Smooth muscle cell (in vitro differentiated cells): ENCODE results near the gene FOXN1. TPM values are rescaled to one million over a fixed set of nuclear protein-coding genes. Genes with fewer than 3 reads are reported as not detected.

Experiments used
- DNase-seq: peaks from one replicate; lab custom pipeline; 2025; ENCODE audit not compliant: unreplicated experiment; lab: John Stamatoyannopoulos, UW
- H2AFZ ChIP-seq: fragments of 200-600 bp; sonication (generic); 2 replicates; pipeline ENCODE4 v1.6.0; 2016; ENCODE audit warnings: antibody characterized with exemption, low read depth, mild to moderate bottlenecking
- H3F3A ChIP-seq: fragments of 200-600 bp; sonication (generic); 2 replicates; pipeline ENCODE4 v1.6.0; 2017; ENCODE audit warnings: antibody characterized with exemption, low read depth
- H3K27ac ChIP-seq: fragments of 200-600 bp; sonication (generic); 2 replicates; pipeline ENCODE4 v1.5.1; 2016; ENCODE audit warnings: low read depth, mild to moderate bottlenecking
- H3K27me3 ChIP-seq: fragments of 200-600 bp; sonication (generic); 2 replicates; pipeline ENCODE4 v1.6.1; 2016; ENCODE audit warnings: low read depth, mild to moderate bottlenecking
- H3K36me3 ChIP-seq: fragments of 200-600 bp; sonication (generic); 2 replicates; pipeline ENCODE4 v1.5.1; 2016; ENCODE audit warnings: low read depth
- H3K4me1 ChIP-seq: fragments of 200-600 bp; sonication (generic); 2 replicates; pipeline ENCODE4 v1.5.1; 2016; ENCODE audit warnings: low read depth
- H3K4me2 ChIP-seq: fragments of 200-600 bp; sonication (generic); 2 replicates; pipeline ENCODE4 v1.6.0; 2016; ENCODE audit warnings: mild to moderate bottlenecking
- H3K4me3 ChIP-seq: fragments of 200-600 bp; sonication (generic); 2 replicates; pipeline ENCODE4 v1.5.1; 2016; ENCODE audit warnings: mild to moderate bottlenecking
- H3K79me2 ChIP-seq: fragments of 200-600 bp; sonication (generic); 2 replicates; pipeline ENCODE4 v1.6.0; 2016; ENCODE audit warnings: low read depth, mild to moderate bottlenecking
- H3K9ac ChIP-seq: fragments of 200-600 bp; sonication (generic); 2 replicates; pipeline ENCODE4 v1.6.0; 2016; ENCODE audit warnings: low read depth
- H3K9me3 ChIP-seq: fragments of 200-600 bp; sonication (generic); replicated peaks from 2 replicates; pipeline ENCODE4 v1.5.1; 2016; ENCODE audit warnings: low read depth
- H4K20me1 ChIP-seq: fragments of 200-600 bp; sonication (generic); 2 replicates; pipeline ENCODE4 v1.6.0; 2016; ENCODE audit warnings: low read depth
- WGBS: methylation state at CpG from one replicate; pipeline ENCODE4 v1.1.7; 2016; ENCODE audit warnings: low lambda C conversion rate; 5-methylcytosine and 5-hydroxymethylcytosine counted together
- polyA plus RNA-seq: library from polyadenylated mRNA; unstranded; fragments of >200 nt; fragmentation: Nextera tagmentation; extraction: Ambion mirVana; gene quantifications from 2 replicates; pipeline ENCODE4 v1.2.1, GENCODE V29; 2016
- total RNA-seq: library from RNA; depleted of rRNA; stranded (reverse); fragments of >200 nt; gene quantifications from 2 replicates; pipeline ENCODE4 v1.2.3, GENCODE V29; 2014
- TF ChIP-seq, protein P1 (sequence below): fragments of 200-600 bp; sonication (generic); IDR thresholded peaks from 2 replicates; pipeline ENCODE4 v1.5.1; 2017; ENCODE audit warnings: borderline replicate concordance, mild to moderate bottlenecking, antibody characterized with exemption; ENCODE audit not compliant: insufficient read depth, poor library complexity, severe bottlenecking

The FOXN1 gene
- total and polyA plus RNA-seq, 2 experiments from 2014 or later, result 0.36 TPM; not detected in 1

DNA sequence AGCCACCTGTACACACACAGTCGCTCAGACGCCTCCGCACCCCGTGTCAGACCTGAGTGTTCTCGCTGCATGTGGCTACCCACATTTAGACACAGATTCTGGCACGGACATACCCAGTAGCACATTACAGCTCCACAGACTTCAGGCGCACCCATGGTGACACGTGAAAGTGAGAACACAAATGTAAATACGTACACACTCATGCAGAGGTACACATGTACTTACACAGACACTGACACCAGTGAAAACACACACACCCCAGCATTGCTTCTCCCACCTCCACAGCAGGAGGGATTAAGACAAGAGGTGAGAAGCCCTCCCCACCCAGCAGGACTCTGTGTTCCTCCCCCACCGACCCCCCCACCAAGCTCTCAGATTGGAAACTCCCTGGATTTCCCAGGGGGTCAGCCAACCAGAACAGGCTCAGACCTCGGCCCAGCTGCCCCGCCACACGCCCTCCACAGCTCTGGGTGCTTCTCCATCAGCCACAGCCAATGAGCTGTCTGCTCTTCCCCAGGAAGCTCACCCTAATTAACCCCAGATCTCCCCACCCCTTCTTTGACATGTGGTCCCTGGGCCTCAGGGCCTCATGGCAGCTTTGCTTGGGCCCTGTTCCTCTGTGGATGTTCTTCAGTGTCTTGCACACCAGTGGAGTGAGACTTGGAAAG is 5.3 kb upstream of the FOXN1 start:
- Histone ChIP-seq H3F3A (no peaks in the 10 kb centered on the region), H3K4me2 (no peak overlapping the region), H4K20me1 (no peaks in the 10 kb centered on the region), H2AFZ (no peak overlapping the region), H3K27ac (no peak overlapping the region), H3K36me3 (no peaks in the 10 kb centered on the region), H3K27me3 (no peaks in the 10 kb centered on the region), H3K79me2 (no peaks in the 10 kb centered on the region), H3K9me3 (no peaks in the 10 kb centered on the region), H3K9ac (no peak overlapping the region), H3K4me1 (no peaks in the 10 kb centered on the region), H3K4me3 (no peak overlapping the region)
- TF ChIP-seq, protein P1, sequence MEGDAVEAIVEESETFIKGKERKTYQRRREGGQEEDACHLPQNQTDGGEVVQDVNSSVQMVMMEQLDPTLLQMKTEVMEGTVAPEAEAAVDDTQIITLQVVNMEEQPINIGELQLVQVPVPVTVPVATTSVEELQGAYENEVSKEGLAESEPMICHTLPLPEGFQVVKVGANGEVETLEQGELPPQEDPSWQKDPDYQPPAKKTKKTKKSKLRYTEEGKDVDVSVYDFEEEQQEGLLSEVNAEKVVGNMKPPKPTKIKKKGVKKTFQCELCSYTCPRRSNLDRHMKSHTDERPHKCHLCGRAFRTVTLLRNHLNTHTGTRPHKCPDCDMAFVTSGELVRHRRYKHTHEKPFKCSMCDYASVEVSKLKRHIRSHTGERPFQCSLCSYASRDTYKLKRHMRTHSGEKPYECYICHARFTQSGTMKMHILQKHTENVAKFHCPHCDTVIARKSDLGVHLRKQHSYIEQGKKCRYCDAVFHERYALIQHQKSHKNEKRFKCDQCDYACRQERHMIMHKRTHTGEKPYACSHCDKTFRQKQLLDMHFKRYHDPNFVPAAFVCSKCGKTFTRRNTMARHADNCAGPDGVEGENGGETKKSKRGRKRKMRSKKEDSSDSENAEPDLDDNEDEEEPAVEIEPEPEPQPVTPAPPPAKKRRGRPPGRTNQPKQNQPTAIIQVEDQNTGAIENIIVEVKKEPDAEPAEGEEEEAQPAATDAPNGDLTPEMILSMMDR, result no peak
- 80% methylated on average over 12 of the region's 13 CpGs for WGBS
- DNase-seq, result no peak

DNA sequence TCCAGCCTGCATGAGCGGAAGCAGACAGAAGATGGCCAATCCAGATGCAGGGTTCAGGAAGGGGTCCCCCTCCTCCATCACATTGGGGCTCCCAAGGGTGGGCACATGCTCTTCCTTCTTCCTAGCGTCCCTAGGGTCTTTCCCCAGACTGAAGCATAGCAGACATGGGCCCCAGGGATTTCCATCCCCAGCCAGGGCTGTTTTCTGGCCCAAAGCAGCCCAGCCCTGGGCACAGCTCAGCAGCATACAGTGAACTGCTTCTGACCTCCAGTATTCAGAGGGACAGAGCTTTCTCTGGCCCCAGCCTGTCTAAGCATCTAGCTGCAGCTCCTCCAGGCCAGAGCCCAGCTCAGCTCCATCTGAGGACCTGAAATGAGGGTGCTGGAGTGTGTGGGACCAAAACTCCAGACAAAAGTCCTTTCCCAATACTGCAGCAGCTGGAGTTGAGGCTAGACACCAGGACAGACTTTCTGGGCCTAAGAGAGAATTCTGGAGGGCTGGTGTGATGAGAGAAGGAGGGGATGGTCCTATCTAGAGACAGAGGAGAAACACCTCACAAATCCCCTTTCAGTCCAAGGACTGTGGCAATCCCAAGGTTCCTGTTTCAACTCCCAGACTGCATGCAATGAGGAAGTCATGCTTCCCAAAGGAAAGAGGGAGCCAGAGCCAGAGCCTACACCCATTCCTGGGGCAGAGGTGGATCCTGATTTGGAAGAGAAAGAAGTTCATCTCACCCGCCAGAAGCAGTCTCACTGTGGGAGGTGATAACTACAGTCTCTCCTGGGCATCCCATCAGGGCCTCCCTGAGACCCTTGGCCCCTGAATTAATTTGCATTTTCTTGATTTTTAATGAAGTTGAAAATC is 4.5 kb upstream of the FOXN1 start:
- H3K4me2 ChIP-seq, result no peak overlapping the region
- TF ChIP-seq, protein P1, result no peak
- no peaks in the 10 kb centered on the region for H3K4me1 ChIP-seq
- H3K9ac ChIP-seq, result no peak overlapping the region
- no peak overlapping the region for H3K27ac ChIP-seq
- H4K20me1 ChIP-seq, result no peaks in the 10 kb centered on the region
- H3K36me3 ChIP-seq, result no peaks in the 10 kb centered on the region
- H3K4me3 ChIP-seq, result no peak overlapping the region
- no peaks in the 10 kb centered on the region for H3K79me2 ChIP-seq
- H2AFZ ChIP-seq, result no peak overlapping the region
- H3K9me3 ChIP-seq, result no peaks in the 10 kb centered on the region
- WGBS, result 78% methylated on average over 3 of the region's 3 CpGs
- H3F3A ChIP-seq, result no peaks in the 10 kb centered on the region
- no peak for DNase-seq
- H3K27me3 ChIP-seq, result no peaks in the 10 kb centered on the region

DNA sequence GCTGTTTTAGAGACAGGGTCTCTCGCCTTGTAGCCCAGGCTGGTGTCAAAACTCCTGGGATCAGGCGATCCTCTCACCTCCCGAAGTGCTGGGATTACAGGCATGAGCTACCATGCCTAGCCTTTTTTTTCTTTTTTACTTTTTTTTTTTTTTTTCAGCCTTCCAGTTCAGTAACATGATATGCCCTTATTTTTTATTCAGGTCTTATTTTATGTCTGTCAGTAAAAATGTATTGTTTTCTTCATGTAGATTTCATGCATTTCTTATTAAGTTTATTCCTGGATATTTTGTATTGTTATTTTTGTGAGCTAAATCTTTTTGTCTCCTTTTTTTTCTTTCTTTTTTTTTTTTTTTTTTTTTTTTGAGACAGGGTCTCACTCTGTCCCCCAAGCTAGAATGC is 2.7 kb upstream of the FOXN1 start:
- Histone ChIP-seq H3F3A (no peaks in the 10 kb centered on the region), H3K4me2 (no peak overlapping the region), H3K4me1 (no peaks in the 10 kb centered on the region), H3K27ac (no peak overlapping the region), H3K9me3 (no peaks in the 10 kb centered on the region), H3K9ac (no peak overlapping the region), H3K27me3 (no peaks in the 10 kb centered on the region), H2AFZ (no peak overlapping the region), H3K4me3 (no peak overlapping the region), H4K20me1 (no peaks in the 10 kb centered on the region), H3K36me3 (no peaks in the 10 kb centered on the region), H3K79me2 (no peaks in the 10 kb centered on the region)
- TF ChIP-seq, protein P1, result no peak
- 82% methylated on average over 3 of the region's 3 CpGs for WGBS
- no peak for DNase-seq
